PC-3 (cell line): ENCODE measurements around the gene FLNC.

Source experiments
- EZH2 ChIP-seq: fragments of 300-600 bp; sonication (generic); IDR thresholded peaks from one replicate; pipeline ENCODE4 v1.6.1; 2017; ENCODE audit warnings: antibody characterized with exemption, mild to moderate bottlenecking, low read length; ENCODE audit not compliant: unreplicated experiment
- EZH2phosphoT487 ChIP-seq: fragments of 300-600 bp; sonication (generic); IDR thresholded peaks from 2 replicates; pipeline ENCODE4 v1.6.1; 2018; ENCODE audit warnings: mild to moderate bottlenecking, antibody characterized with exemption, low read length, borderline replicate concordance
- TF ChIP-seq, protein P1 (sequence below): fragments of 300-600 bp; sonication (generic); conservative IDR thresholded peaks from 2 replicates; pipeline ENCODE4 v1.5.1; 2017; ENCODE audit warnings: antibody characterized with exemption, low read depth, mild to moderate bottlenecking, low read length

- TF ChIP-seq, protein P1, sequence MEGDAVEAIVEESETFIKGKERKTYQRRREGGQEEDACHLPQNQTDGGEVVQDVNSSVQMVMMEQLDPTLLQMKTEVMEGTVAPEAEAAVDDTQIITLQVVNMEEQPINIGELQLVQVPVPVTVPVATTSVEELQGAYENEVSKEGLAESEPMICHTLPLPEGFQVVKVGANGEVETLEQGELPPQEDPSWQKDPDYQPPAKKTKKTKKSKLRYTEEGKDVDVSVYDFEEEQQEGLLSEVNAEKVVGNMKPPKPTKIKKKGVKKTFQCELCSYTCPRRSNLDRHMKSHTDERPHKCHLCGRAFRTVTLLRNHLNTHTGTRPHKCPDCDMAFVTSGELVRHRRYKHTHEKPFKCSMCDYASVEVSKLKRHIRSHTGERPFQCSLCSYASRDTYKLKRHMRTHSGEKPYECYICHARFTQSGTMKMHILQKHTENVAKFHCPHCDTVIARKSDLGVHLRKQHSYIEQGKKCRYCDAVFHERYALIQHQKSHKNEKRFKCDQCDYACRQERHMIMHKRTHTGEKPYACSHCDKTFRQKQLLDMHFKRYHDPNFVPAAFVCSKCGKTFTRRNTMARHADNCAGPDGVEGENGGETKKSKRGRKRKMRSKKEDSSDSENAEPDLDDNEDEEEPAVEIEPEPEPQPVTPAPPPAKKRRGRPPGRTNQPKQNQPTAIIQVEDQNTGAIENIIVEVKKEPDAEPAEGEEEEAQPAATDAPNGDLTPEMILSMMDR = no peak
- no peak for TF ChIP-seq EZH2
- TF ChIP-seq EZH2phosphoT487 = no peak
Observed at GRCh38 chr7:128894101-128894440, 63.9 kb downstream of the FLNC start.
